Measurements from ENCODE around the gene KIAA1217. TPM values are rescaled to one million over a fixed set of nuclear protein-coding genes. Genes with fewer than 3 reads are reported as not detected.

The KIAA1217 gene
- total RNA-seq, 1 experiment from 2014 or later, result 18.6 TPM

DNA sequence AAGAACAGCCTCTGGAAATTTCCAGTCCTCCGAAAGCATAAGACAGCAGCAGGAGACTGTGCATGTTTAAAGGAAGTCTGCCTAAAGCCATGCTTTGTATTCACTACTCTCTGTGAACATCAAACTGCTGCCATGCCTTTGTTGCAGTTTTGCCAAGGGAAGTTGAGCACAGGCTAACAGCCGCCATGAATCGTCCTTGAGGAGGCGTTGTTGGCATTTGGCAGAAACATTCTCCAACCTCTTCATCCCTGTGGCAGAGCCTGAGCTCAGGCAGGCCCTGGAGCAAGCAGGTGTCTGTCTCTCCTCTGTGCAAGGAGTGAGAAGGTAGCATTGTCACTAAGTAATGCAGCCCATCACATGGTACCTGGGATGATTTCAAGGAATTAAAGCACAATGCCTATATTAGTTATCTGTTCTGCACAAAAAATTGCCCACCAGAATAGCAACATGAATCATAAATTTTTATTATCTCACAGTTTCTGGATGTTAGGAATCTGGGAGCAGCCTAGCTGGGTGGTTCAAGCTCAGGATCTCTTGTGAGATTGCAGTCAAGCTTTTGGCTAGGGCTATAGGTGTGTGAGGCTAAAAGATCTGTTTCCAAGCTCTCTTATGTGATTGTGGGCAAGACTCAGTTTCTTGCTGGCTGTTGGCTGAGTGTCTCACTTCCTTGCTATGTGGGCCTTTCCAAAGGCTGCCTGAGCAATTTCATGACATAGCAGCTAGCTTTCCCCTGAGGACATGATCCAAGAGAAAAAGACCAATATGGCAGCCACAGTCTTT is 46.5 kb upstream of the KIAA1217 start:
- H3K4me2 ChIP-seq (ENCODE audit: insufficient read depth, insufficient read length, low read length), result no peak overlapping the region
- no peaks in the 10 kb centered on the region for H3K79me1 ChIP-seq (ENCODE audit: insufficient read depth, low read depth, low read length, poor library complexity, severe bottlenecking)
- no peak overlapping the region for H3K56ac ChIP-seq (ENCODE audit: insufficient read length, low read depth, low read length)
- no peaks in the 10 kb centered on the region for H3K27me3 ChIP-seq (ENCODE audit: insufficient read depth, low read length)
- no peak overlapping the region for H3K18ac ChIP-seq (ENCODE audit: insufficient read length, low read depth, low read length)
- Mint-ChIP-seq H3K4me3 (no peak overlapping the region), H3K9me3 (no peaks in the 10 kb centered on the region; a peak in 2 of 5 replicates), H3K4me1 (no peaks in the 10 kb centered on the region), H3K36me3 (ENCODE audit: insufficient read depth in 1 of 3, low read depth in 3 of 3) (no peaks in the 10 kb centered on the region; a peak in 1 of 7 replicates), H3K27ac (no peak overlapping the region), H3K27me3 (ENCODE audit: low read depth) (no peaks in the 10 kb centered on the region; the same call in 1 of the 2 replicates)
- H4K20me1 ChIP-seq (ENCODE audit: control insufficient read depth, insufficient read depth, insufficient read length), result no peaks in the 10 kb centered on the region
- H4K5ac ChIP-seq (ENCODE audit: insufficient read length, low read depth, low read length), result no peak overlapping the region
- no peak overlapping the region for H3T11ph ChIP-seq (ENCODE audit: low read length)
- H2BK15ac ChIP-seq (ENCODE audit: low read depth, low read length), result no peak overlapping the region
- no peak overlapping the region for H2AK5ac ChIP-seq (ENCODE audit: insufficient read length, low read length)
- no peak overlapping the region for H2AFZ ChIP-seq (ENCODE audit: low read length)
- no peak overlapping the region for H4K8ac ChIP-seq (replicated peaks; ENCODE audit: insufficient read length, low read depth, low read length)
- H3K4me1 ChIP-seq (ENCODE audit: insufficient read depth, low read length), result no peaks in the 10 kb centered on the region
- H3K9ac ChIP-seq (ENCODE audit: extremely low read depth, insufficient read length, low read length), result no peak overlapping the region
- no peak overlapping the region for H2BK5ac ChIP-seq (ENCODE audit: insufficient read length, low read length)
- no peak for TF ChIP-seq CTCF (conservative IDR thresholded peaks at IDR 0.05)
- H3K23ac ChIP-seq (ENCODE audit: insufficient read length, low read depth, low read length), result no peak overlapping the region
- H2BK120ac ChIP-seq (ENCODE audit: low read depth, low read length, poor library complexity, severe bottlenecking), result no peak overlapping the region
- H3K4ac ChIP-seq (ENCODE audit: low read depth, low read length), result no peak overlapping the region
- H3K14ac ChIP-seq (ENCODE audit: insufficient read depth, low read length), result no peak overlapping the region
- H2BK20ac ChIP-seq (ENCODE audit: low read depth, low read length, poor library complexity, severe bottlenecking), result no peak overlapping the region
- no peaks in the 10 kb centered on the region for H3K79me2 ChIP-seq (ENCODE audit: insufficient read depth, low read length)
- H3K23me2 ChIP-seq (ENCODE audit: insufficient read length, low read depth, low read length, poor library complexity, severe bottlenecking), result no peaks in the 10 kb centered on the region
- no peak overlapping the region for H2BK12ac ChIP-seq (ENCODE audit: insufficient read length, low read depth, low read length)
- no peak for DNase-seq
- no CpG with 5 or more reads among the region's 4 CpGs for WGBS (ENCODE audit: extremely low coverage, insufficient read length, low lambda C conversion rate)
- no peaks in the 10 kb centered on the region for H3K9me3 ChIP-seq (ENCODE audit: control insufficient read depth, low read depth, low read length)
- no peak overlapping the region for H3K27ac ChIP-seq (ENCODE audit: insufficient read length, low read depth, low read length)
- no peak overlapping the region for H4K91ac ChIP-seq (ENCODE audit: insufficient read length, low read depth, low read length)

All from H9 (cell line).